HG03575 (cell line): Measurements from ENCODE around the gene PLEKHB1.
"Not testable (repeated sequence)": the region's sequence is repeated elsewhere in the genome, so short reads cannot be mapped to it uniquely, and the experiment has no call there.

ENCODE experiments used
- ATAC-seq: cut with Tn5 transposase; IDR thresholded peaks from one replicate; pipeline ENCODE4 v1.9.1; 2021; ENCODE audit not compliant: unreplicated experiment, insufficient number of reproducible peaks, low FRiP score; ENCODE audit errors: extremely low read depth

Gene PLEKHB1

DNA sequence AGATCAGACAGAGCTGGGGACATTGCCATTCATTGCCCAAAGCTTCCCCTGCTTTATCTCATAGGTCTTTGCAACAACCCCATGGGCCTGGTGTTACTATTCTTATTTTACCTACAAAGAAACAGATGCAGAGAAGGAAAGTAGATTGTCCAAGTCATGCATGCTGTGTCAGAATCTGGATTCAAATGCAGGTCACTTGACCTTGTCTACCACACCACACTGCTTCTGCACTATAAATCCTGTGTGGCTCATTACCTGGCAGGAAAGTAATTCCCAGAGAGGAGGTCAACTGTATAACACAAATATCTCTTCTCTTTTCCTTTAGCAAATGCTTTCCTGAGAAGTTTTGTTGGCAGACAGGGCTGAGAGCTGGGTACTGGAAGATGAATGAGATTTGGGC is 18.5 kb downstream of the PLEKHB1 start:
- no peak for ATAC-seq

DNA sequence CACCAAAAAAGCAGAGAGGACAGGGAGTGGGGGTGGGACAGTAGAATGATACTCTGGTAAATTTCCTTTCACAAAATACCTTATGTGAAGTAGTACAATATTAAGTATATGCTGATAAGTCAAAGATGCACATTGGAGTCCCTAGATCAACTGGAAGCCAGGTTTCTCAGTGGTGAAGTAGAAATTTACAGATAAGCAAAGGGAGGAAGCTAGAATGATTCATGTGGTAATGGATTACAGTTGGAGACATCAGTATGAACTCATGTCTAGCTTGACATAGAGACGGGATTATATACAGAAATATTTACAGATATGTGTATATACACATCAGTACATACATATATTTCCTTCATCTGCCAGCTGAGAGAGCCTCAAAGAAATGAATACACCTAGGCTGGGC is 21.5 kb downstream of the PLEKHB1 start:
- ATAC-seq, result no peak

DNA sequence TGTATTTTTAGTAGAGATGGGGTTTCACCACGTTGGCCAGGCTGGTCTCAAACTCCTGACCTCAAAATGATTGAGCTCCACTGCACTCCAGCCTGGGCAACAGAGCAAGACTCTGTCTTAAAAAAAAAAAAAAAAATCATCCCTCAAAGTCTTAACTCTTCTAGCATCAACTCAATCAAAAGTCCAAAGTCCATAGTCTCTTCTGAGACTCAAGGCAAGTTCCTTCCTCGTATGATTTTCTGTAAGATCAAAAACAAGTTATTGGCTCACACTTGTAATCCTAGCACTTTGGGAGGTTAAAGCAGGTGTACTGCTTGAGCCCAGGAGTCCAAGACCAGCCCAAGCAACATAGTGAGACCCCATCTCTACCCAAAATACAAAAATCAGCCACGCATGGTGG is 24.4 kb downstream of the PLEKHB1 start:
- ATAC-seq, result no peak

DNA sequence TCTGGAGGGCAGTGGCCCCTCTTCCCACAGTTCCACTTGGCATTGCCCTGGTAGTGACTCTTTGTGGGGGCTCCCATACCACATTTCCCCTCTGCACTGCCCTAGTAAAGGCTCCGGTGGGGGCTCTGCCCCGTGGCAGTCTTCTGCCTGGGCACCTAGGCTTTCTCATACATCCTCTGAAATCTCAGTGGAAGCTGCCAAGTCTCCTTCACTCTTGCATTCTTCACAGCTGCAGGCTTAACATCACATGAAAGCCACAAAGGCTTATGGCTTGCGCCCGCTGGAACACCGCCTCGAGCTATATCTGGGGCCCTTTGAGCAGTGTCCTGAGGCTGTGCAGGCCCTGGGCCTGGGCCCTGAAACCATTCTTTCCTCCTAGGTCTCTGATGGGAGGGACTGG is 25.3 kb downstream of the PLEKHB1 start:
- ATAC-seq, result no peak

DNA sequence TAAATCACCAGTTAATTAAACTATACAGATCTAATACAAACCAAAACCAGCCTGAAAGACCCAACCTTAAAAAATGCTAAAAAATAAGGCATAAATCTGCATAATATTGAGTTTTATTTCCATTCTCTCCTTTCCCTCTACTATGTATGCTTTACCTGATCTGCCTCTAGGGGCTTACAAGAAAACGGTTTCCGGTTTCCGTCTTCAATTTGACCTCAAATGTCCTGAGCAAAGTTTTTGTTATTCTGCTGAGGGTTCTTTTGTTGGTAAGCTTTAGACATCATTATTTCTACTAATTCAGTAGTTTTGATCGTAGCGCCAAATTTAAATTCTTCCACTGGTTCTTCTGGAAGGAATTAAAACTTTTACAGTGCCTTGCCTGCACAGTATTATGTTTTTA is 30.2 kb downstream of the PLEKHB1 start:
- ATAC-seq, result not testable (repeated sequence)

DNA sequence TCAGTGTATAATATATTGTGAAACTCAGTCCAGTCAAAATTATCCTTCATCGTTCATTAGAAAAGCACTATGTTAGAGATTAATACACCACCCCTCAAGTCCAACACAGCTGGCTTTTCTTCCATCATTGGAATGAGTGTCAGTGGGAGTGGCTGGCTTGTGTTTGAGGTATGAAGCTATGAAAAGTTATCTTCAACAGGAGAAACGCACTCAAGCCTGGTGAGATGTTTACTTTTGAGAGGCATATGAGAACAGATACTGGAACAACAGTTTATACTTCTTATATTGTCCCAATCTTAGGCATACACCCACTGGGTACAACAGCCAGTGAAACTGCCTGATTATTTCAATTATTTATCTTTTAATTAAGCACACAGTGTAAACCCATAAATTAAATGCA is 34.3 kb downstream of the PLEKHB1 start:
- ATAC-seq, result no peak

DNA sequence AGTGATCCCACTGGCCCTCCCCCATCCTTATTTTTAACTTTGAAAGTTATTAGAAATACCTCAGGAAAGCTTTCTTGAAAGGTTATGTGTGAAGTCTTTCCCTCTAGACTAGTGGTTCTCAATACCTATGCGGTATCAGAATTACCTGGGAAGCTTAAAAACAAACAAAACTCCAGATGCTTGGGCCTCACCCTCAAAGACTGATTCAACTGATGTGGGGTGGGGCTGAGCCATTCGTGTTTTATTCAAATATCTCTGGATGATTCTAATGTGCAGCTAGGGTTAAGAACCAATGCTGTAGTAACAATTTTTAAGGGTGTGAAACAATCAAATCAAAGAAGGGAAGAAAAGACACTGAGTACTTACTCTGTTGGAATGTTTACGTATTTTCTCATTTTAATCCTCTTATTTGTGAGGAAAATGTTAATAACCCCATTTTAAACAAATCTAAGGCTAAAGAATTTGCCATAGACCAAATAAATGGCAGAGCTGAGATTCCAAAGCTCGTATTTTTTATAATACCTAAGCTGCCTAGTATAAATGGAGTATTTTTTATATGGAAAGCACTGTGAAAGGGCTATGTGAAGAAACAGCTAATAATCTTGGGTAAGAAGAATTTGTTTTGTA is 47.6 kb downstream of the PLEKHB1 start:
- ATAC-seq, result no peak

DNA sequence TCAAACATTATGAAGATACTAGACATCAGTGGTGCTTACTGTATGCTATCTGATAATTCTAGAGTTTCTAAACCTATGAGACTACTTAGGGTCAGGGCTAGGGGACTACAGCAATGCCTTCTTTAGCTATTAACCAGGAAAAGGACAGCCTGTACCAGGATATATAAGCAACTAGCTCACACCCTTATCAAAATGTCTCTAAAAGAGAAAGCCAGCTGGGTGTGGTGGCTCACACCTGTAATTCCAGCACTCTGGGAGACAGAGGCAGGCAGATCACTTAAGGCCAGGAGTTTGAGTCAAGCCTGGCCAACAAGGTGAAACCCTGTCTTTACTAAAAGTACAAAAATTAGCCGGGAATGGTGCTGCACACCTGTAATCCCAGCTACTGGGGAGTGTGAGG is 58.7 kb downstream of the PLEKHB1 start:
- ATAC-seq, result no peak

DNA sequence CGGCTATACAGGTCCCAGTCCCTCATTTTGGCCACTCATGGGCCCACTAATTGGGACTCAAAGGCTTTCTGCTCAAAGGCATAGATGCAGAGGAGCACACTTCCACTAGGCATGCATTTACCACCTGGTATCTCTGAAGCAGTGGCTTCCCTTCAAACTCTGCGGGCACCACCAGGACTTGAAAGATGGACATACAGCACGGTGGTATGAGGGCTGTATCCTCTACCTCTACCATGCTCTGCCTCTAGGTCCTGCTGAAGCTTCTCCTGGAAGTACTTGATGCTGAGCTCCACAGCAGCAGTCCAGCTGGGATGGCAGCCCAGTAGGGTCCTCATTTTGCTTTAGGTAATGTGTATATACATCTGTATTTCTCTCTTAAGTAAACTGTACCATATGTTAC is 64.6 kb downstream of the PLEKHB1 start:
- no peak for ATAC-seq
